ENCODE measurements around the gene EPB41. TPM values are rescaled to one million over a fixed set of nuclear protein-coding genes. Genes with fewer than 3 reads are reported as not detected.
"Not testable (repeated sequence)": the region's sequence is repeated elsewhere in the genome, so short reads cannot be mapped to it uniquely, and the experiment has no call there.

The EPB41 gene
- total RNA-seq, 1 experiment from 2014 or later: 0.11 TPM

DNA sequence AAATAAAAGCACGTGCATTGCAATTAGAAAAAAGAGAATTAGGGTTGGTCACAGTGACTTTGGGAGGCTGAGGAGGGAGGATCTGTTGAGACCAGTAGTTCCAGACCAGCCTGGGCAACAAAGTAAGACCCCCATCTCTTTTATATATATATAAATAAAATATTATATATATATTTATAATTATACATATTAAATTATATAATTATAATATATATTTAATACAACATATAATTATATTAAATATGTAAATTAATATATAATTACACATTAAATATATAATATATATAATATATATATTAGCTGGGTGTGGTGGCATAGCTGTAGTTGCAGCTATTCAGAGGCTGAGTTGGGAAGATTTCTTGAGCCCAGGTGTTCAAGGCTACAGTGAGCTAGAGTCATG lies 186.1 kb downstream of the EPB41 start:
- no peak for DNase-seq (ENCODE audit: low read depth)

DNA sequence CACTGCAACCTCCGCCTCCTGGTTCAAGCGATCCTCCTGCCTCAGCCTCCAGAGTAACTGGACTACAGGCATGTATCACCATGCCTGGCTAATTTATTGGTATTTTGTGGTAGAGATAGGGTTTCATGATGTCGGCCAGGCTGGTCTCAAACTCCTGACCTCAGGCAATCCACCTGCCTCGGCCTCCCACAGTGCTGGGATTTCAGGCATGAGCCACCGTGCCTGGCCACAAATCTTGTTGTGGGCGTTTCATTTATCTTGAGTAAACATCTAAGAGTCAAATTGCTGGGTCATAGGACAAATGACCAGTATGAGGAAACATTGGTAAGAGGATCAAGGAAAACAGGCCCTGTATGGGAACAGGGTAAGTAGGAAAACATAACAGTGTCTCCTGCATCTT lies 191.5 kb downstream of the EPB41 start:
- peak; percentile 41 for DNase-seq (ENCODE audit: low read depth)

DNA sequence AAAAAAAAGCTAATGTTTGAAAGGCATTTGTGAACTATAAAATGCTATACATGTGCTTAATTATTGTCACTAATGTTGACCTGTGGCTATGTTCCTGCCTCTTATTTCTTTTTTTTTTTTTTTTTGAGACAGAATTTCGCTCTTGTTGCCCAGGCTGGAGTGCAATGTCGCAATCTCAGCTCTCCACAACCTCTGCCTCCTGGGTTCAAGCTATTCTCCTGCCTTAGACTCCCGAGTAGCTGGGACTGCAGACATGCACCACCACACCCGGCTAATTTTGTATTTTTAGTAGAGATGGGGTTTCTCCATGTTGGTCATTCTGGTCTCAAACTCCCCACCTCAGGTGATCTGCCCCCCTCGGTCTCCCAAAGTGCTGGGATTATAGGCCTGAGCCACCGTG lies 193.7 kb downstream of the EPB41 start:
- not testable (repeated sequence) for DNase-seq (ENCODE audit: low read depth)

DNA sequence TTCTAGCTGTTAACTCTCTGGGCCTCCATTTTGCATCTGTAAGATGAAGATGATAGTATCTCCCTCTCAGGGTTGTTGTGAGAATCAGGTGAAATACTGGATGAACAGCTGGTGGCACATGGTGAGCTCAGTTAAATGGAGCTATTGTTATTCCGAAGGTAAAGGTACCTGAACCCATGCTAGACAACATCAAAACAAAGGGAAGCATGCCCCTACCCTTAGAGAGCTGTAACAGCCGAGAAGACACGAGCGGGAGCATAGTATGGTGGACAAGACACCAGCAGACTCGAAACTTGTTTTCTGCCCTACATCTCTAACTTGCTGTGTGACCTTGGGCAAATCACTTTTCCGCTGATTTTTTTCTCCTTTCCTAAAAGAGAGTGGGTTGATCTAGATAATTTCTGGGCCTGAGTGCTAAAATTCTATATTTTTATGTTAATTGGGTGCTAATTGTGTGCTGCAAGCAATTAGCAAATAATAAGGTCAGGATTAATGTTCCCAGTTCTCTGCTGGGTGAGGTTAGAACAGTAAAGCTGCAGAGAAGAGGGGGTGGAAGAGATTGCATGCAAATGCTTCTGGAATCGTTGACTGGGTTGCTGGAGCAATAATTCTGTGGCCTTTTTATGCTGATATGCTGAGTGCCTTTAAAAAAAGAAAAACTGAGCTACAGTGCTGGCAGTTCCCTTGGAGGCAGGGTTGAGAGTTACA lies 198.5 kb downstream of the EPB41 start:
- no peak for DNase-seq (ENCODE audit: low read depth)

DNA sequence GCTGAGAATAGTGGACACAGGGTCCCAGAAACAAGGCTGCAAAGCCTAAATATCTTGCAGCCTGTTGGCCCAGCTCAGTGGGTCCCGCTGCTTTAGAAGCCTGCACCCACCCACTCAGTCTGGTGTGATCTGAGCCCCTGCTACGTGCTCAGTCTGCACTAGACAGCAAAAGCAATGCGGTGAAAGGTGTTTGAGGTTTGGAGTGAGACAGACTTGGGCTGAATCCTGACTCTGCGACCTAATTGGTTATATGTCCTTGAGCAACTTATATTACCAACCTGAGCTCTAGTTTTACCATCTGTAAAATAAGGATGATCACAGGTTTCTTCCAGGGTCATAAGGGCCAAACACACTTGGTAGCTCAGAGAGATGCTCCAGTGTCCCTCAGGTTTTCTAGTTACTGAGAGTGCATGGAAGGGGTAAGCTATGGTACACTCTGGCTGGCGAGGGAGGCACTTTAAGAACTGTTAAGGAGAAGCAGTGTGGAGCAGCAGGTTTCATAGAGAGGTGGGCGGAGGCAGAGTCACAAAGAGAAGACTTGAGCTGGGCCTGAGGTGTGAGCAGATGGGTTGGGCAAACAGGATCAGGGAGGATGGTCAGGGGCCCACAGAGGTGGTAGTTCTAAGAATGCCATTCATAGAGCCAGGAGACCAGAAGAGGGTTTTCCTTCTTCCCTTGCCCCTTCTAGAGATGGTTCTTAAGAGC lies 199.2 kb downstream of the EPB41 start:
- DNase-seq (ENCODE audit: low read depth): no peak

DNA sequence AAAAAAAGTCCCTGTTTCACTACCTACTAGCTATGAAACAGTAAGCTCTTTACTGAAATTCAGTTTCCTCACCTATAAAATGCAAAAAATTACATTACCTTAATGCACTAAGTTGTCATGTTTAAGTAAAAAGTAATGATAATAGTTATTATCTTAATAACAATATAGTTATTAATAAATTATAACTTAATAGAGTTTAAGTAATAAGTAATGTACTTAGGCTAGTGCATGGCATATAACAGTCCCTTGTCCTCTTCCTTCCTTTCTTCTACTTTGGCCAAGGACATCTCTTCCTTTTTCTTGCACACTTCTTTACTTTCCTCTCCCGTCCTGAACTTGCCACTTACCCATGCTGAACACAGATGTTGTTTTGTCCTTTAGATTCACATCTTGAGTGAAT lies 200.3 kb downstream of the EPB41 start:
- DNase-seq (ENCODE audit: low read depth): no peak

DNA sequence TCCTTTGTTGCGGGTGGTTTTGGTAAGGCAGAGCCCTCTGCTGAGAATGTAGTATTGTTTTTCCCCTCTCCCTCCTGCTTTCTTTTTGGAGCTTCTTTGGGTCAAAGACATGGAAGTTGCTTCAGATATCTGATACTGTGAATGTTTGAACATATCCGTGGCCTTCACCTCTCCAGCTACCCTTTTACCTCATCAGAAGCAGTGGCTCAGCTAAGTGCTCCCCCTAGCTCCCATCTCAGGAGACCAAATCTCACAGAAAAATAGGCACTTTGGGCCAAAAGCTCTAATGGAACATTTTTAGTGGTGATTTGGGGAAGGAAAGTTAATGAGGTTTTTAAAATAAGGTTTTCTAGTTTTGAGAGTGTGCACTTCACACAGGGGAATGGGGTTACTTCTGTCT lies 203.0 kb downstream of the EPB41 start:
- no peak for DNase-seq (ENCODE audit: low read depth)

DNA sequence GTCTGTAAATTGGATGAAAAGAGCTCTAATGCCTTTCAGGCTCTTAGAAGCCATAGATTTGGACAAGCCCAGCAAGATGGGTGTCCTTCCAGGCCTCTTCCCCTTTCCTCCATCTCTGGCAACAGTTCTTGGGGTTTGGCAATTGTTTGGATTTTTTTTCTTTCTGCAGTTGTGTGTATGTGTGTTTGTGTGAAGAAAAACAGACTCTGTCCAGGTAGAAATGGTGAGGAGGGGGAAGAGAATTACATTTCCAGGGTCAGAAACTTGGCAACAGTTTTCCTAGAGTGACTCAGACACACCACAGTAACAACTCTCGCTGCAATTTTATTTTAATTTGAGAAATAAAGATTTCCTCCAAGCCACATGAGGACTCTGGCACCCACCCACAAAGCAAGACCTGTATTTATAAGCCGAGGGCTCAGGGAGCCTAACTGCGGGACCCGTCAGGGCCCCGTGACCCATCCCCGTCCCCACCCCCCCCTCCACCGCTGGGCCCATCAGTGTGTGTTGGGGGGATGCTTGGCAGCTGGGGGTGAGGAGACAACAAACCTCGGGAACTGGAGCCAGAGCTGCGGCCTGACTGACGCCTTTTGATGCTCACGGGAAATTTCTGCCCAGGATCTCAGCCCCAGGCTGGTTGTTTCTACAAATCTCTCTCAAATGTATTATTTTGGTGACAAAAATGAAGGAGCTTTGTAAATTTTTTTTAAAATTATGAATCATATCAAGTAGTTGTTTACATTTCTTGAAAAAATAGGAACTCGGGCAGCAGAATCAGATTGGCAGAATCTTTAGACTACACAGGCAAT lies 205.0 kb downstream of the EPB41 start:
- no peak for DNase-seq (ENCODE audit: low read depth)

DNA sequence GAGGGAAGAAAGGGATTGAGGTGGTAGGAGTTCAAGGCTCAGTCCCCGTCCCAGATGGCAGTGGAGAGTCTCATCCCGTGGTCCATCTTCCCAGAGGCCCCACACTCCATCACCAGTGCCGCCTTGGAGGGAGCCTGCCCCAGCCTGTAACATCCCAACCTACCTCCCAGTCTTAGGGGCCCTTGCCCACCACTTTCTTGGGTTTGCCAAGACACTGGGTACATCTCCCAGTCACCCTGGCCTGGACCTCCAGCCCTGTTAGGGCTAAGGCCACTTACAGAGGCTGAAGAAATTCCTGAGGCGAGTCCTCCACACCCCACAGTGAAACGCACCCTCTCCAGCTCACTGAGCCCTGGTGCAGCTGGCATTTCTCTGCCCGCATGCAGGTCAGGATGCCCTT lies 206.0 kb downstream of the EPB41 start:
- DNase-seq (ENCODE audit: low read depth): no peak

DNA sequence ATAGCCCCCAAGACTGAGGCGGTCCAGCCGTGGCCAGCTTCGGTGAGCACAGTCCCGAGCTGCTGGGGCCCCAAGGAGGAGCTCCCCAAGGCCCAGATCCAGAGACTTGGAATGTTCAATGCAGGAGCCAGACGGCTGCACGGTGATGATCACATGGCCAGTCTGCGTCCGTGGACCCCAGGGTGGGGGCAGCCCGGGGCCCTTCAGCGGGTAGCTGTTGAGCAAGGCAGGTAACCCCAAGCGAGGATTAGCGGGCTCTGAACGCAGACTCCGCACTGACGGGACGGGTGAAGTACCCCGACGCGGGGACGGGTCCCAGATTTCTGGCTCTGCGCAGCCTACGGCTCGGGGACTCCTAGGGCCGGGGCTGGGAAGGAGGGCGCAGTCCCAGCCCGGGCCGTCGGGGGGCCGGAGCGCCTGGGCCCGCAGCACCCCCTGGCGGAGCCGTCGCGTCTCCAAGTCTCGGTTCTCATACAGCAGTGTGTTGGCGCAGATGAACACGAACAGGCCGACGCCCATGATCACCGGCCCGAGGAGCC lies 206.6 kb downstream of the EPB41 start:
- DNase-seq (ENCODE audit: low read depth): no peak

DNA sequence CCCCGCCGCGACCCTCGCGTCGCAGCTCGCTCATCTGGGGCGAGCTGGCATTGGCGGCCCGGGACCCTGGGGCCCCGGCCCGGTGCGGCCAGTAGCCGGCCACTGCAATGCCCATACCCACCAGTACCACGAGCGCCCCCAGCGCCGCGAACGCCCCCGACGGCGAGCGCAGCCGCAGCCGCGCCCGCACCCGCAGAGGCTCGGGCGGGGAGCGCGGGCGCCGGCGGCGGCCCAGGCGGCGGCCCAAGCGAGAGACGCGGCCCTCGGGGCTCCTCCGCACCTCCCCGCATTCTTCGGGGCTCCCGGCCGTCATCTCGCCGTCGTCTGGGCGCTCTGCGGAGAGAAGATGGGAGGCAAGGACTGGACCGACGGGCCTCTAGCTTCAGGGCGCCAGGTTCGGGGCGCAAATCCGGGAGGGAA lies 207.2 kb downstream of the EPB41 start:
- no peak for DNase-seq (ENCODE audit: low read depth)

DNA sequence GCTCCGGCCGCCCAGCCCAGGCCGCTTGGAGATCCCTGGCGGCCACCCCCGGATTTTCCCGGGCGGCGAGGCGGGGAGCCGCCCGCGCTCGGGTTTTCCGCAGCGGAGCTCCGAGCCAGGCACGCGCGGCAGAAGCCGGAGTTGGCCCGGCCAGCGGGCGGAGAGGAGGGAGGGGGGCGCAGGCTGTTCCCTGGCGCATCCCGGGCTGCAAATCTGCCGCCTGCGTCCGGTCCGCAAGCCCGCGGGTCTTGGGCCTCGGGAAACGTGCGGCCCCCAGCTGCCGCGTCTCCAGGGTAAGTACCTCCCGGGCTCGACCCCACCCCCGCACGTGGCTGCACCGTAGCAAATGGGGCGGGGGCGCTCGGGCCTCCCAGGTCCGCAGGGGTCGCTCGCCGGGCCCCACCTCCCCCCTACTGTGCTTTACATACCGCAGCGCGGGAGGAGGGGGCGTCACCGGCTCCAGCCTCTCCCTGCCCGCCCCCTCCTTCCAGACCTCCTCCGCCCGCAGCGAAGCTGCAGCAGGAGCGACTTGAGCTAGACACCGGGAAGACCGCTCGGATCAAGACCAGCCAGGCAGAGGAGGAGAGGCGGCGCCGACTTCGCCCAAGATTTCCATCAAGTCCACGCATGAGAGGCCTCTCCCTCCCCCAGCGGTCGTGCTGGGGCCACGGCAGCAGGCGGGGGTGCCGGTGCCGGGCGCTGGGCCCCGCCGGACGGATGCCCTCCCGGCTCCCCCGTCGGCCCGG lies 207.7 kb downstream of the EPB41 start:
- no peak for DNase-seq (ENCODE audit: low read depth)

DNA sequence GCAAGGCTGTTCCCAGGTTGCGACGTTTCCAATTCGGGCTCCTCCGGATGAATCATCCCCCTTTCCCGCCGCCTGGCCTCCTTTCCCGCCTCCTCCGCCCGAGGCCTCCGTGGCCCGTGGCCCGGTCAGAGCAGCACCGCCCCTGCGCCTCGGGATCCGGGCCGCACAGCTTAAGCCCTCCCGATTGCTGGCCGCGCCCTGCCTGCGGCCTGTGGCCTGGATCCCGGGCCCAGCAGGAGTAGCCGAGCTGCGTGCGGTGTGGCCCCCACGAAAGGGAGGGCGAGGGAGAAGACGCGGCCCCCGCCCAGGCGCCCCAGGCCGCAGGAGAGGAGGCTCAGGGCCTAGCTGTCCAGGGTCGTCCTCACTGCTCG lies 208.3 kb downstream of the EPB41 start:
- DNase-seq (ENCODE audit: low read depth): no peak

DNA sequence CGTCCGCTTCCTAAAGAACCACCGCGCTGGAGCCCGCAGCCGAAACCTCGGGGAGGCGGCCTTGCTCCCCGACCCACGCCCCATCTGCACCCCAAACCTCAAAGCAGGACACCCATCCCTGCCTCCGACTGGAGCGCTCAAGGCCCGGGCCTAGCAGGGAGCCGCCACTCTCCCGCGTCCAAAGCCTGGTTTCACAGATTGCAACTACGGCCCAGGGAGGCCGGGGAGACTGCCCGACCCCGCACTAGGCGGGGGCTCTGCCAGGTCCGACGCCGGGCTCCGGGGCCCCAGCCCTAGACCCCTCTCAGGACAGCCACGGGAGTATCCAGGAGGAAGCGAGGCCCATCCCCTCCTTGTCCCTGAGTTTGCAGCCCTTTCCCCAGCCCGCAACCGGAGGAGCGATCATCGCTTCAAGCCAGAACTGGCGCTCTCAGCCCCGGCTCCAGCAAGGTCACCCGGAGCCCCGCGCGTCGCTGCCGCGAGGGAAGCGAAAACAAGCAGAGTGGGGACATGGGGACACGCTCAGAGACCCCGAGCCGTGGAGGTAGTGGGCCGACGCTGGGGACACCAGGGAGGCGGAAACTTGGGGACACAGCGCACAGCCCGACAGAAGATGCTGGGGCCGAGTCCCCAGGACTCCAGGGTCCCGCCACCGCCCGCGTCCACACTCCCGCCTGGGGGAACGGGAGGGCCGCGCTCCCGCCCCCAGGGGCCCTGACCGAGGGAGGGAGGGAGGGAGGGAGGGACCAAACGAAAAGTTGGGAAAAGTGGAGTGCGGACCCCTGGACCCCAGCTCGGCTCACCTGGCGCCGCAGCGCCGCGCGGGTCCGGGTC lies 208.9 kb downstream of the EPB41 start:
- DNase-seq (ENCODE audit: low read depth): no peak

DNA sequence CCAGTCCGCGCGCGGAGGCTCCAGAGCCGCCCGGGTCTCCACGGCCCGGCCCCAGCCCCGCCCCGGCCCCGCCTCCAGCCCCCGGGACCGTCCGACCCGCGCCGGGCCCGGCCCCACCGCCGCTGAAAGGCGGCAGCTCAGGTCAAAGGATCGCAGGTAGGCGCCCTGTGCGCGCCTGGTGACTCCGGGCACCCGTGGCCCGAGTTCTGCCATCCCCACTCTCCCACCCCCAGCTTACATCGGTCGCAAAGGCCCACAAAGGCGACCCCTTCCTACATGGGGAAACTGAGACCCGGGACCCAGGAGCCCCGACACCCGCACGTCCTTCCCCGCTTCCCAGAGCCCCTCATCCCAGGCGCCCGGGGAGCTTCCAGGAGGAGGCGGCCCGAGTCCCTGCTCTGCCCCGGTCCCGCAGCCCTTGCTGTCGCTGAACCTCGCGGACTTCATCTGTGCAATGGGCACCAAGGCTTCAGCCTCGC lies 209.6 kb downstream of the EPB41 start, which contains the start of gene TMEM200B:
Gene TMEM200B, minus strand, starts transcription at position 17 of the 479 bp plus-strand sequence. CDS start 2,075 bp downstream, outside the sequence.
- DNase-seq (ENCODE audit: low read depth): no peak

DNA sequence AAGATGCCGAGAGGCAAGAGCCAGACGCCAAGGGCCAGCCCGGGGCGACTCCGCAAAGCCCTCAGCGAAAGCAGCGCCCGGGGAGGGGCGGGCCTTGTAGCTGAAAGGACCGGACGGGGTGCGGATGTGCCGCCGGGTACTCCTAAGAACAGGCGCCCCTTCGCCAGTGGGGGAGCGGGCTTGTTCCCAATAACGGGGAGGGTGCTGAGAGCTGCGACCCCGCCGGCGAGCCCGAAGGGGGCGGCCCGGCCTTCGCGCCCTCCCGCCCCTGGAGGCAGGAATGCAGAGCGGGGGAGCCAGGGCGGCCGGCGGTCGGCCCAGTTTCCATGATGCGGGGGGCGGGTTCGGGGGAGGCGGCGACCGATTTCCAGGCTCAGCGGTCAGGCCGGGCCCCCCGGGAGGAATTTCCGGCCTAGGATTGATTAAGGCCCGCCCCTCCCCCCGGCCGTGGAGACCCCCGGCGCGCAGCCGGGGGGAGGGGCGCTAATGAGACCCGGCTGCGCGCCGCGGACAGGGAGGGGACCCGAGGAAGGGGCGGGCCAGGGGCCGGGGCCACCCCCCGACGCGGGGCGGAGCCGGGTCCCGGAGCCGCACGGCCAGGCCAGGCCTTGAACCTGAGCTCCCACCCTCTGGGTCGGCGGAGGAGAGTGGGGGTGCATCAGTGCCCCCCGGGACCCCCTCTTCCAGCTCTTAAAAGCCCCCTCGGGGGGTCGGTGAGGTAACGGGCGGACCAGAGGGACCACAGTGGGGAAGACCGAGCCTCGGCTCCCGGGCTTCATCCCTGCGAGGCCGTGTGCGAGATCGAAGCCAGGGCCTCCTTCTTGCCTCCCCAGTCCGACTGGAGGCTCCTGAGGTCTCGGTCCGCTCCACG lies 210.2 kb downstream of the EPB41 start:
- no peak for DNase-seq (ENCODE audit: low read depth)

DNA sequence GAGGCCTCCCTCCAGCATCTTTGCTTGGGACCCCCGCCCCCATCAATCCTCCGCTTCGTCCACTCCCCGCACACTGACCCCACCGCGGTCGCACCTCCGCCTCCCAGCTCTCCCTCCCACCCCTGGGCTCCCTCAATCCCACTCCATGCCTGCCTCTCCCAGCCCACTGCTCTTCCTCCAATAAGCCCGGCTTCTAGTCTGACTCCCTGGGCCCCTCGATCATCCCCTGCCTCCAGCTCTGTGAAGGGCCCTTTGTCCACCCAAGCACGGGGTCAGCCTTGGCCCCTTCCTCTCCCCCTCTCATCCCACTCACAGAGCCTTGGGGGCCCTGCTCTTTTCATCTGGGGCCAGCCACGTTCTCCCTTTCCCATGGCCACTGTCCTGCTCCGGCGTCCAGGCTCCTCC lies 210.9 kb downstream of the EPB41 start:
- DNase-seq (ENCODE audit: low read depth): no peak

DNA sequence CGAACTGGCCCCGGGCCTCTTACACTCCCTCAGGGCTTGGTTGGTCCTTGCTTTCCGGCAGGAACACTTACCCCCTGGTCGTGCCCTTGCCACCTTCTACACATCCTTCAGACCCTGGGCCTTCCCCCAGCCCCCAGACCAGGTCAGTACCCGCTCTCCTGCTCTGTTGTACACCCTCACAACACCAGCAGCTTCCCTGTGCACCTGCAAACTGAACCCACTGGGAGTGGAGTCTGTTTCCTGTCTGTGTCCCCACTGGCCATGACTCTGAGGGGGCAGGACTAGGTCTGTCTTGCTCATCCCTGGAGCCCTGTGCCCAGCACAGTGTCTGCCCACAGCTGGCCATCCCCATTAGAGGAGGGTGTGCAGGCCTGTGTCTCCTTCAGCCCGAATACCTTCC lies 211.4 kb downstream of the EPB41 start:
- no peak for DNase-seq (ENCODE audit: low read depth)

DNA sequence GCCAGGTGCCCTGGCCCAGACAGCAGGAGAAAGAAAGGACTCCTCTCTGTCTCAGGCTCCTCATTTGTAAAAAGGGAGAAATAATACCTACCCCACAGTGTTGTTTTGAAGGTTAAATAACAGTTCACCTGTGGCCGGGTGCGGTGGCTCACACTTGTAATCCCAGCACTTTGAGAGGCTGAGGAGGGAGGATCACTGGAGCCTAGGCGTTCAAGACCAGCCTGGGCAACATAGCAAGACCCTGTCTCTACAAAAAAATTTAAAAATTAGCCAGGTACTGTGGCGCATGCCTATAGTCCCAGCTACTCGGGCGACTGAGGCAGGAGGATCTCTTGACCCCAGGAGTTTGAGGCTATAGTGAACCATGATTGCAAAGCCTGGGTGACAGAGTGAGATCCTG lies 211.8 kb downstream of the EPB41 start:
- DNase-seq (ENCODE audit: low read depth): no peak
